ENCODE results near the gene MAD1L1. TPM values are rescaled to one million over a fixed set of nuclear protein-coding genes. Genes with fewer than 3 reads are reported as not detected.

MAD1L1 gene
- total and polyA plus RNA-seq, 7 donors = 11.7 to 17.5 (median 15.6) TPM

- intact Hi-C loops (cut with DNase I) = no loop called here
- ATAC-seq (no peak), DNase-seq (no peak)
- Histone ChIP-seq H3K27me3 (ENCODE audit: insufficient read depth in 3 of 3, low read length in 2 of 3) (no peaks in the 10 kb centered on the region), H3K9me3 (no peaks in the 10 kb centered on the region), H3K27ac (no peak overlapping the region), H3K4me1 (peaks cover 5% of the 10 kb centered on the region), H3K36me3 (ENCODE audit: insufficient read depth in 1 of 2, low read depth in 1 of 2) (no peaks in the 10 kb centered on the region), H3K4me3 (no peak overlapping the region)
- TF ChIP-seq, protein P1, sequence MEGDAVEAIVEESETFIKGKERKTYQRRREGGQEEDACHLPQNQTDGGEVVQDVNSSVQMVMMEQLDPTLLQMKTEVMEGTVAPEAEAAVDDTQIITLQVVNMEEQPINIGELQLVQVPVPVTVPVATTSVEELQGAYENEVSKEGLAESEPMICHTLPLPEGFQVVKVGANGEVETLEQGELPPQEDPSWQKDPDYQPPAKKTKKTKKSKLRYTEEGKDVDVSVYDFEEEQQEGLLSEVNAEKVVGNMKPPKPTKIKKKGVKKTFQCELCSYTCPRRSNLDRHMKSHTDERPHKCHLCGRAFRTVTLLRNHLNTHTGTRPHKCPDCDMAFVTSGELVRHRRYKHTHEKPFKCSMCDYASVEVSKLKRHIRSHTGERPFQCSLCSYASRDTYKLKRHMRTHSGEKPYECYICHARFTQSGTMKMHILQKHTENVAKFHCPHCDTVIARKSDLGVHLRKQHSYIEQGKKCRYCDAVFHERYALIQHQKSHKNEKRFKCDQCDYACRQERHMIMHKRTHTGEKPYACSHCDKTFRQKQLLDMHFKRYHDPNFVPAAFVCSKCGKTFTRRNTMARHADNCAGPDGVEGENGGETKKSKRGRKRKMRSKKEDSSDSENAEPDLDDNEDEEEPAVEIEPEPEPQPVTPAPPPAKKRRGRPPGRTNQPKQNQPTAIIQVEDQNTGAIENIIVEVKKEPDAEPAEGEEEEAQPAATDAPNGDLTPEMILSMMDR (IDR thresholded peaks at IDR 0.05) = no peak
- 83 to 95% (median 90%) methylated on average over 10 of the region's 10 CpGs for WGBS, 3 donors
These were observed 100.9 kb downstream of the MAD1L1 start for GRCh38 chr7:2131800-2132199.

DNA sequence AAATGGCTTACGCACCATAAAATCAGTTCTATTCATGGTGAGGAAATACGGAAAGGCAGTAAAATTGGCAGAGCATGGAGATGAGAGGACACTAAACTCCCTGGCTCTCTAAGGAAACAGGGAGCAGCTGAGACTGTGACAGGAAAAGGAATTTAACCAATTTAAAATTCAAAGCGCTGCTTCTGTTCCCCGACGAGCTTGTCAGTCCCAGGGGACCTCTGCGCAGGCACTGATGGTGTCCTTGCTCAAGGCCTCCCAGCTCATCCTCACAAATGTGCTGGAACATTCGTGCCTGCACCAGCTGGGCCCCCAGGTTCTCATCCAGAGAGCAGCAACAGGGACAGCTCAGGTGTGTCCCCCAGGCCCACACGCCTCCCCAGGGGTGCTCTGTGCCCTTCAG, 101.4 kb downstream of the MAD1L1 start:
- no peaks in the 10 kb centered on the region for H3K36me3 ChIP-seq (ENCODE audit: insufficient read depth in 1 of 2, low read depth in 1 of 2)
- no peaks in the 10 kb centered on the region for H3K27me3 ChIP-seq (ENCODE audit: insufficient read depth in 3 of 3, low read length in 2 of 3)
- H3K9me3 ChIP-seq = no peaks in the 10 kb centered on the region
- intact Hi-C loops (cut with DNase I) = no loop called here
- H3K4me1 ChIP-seq = peaks cover 5% of the 10 kb centered on the region
- no peak overlapping the region for H3K4me3 ChIP-seq
- H3K27ac ChIP-seq = no peak overlapping the region
- ATAC-seq = no peak
- no peak for DNase-seq
- TF ChIP-seq, protein P1 (IDR thresholded peaks at IDR 0.05) = no peak
- WGBS, 3 donors = 68 to 79% (median 75%) methylated on average over 8 of the region's 8 CpGs

- TF ChIP-seq, protein P1 (IDR thresholded peaks at IDR 0.05) = no peak
- DNase-seq (no peak), ATAC-seq (no peak)
- H3K36me3 ChIP-seq (ENCODE audit: insufficient read depth in 1 of 2, low read depth in 1 of 2) = peaks cover 0 to 3% of the 10 kb centered on the region in 2 donors
- no peaks in the 10 kb centered on the region for H3K27me3 ChIP-seq (ENCODE audit: insufficient read depth in 3 of 3, low read length in 2 of 3)
- no peaks in the 10 kb centered on the region for H3K9me3 ChIP-seq
- 93 to 96% (median 94%) methylated on average over 7 of the region's 7 CpGs for WGBS, 3 donors
- no peak overlapping the region for H3K4me3 ChIP-seq
- peaks cover 5% of the 10 kb centered on the region for H3K4me1 ChIP-seq
- no peak overlapping the region for H3K27ac ChIP-seq
- intact Hi-C loops (cut with DNase I) = no loop called here
These were observed 102.7 kb downstream of the MAD1L1 start for GRCh38 chr7:2130096-2130375.

DNA sequence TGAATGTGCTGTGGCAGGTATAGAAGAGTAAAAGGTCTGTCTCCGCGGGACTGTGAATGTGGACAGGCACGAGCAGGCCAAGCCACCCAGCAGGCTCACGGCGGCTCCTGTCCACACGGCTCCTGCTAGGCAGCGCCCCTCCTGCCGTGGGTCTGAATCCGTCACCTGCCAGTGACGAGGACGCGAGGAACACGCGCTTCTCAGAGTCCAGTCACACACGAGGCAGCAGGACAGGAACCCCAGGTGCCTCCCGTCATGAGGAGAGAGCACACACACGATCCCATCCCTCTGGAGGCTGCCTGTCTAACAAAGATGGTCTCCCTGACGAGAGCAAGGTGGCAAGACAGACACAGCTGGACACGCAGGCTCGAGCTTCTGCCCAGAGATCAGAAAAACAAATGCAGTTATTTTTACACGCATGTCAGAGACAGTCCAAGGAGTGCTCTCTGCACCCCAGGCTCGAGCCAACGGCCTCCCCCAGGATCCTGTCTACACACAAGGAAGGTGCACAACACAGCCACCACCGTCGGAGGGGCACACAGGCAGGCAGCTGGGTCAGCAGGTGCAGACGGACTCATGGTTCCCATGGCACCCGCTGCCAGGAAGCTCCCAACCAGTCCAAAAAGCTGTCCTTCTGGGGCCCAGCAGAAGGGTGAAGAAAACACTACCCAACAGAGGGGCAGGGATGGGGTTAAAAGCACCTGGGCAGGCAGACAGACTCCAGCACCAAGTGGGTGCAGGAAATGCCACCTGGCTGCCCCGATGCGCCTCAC, 103.2 kb downstream of the MAD1L1 start:
- 55 to 69% (median 58%) methylated on average over 28 to 29 of the region's 29 CpGs for WGBS, 3 donors

More for the DNA sequence above, 103.2 kb downstream of the MAD1L1 start:
- Histone ChIP-seq H3K4me3 (no peak overlapping the region), H3K27me3 (ENCODE audit: insufficient read depth in 3 of 3, low read length in 2 of 3) (no peaks in the 10 kb centered on the region), H3K36me3 (ENCODE audit: insufficient read depth in 1 of 2, low read depth in 1 of 2) (peaks cover 0 to 3% of the 10 kb centered on the region in 2 donors), H3K4me1 (peaks cover 5% of the 10 kb centered on the region), H3K9me3 (no peaks in the 10 kb centered on the region), H3K27ac (no peak overlapping the region)
- ATAC-seq (peak; percentile 29 to 61 (median 42)), DNase-seq (no peak)
- TF ChIP-seq, protein P1 (IDR thresholded peaks at IDR 0.05) = no peak
- intact Hi-C loops (cut with DNase I) = loop anchor here in 1 of 2 donors (5.0 kb wide), 1 partner anchor 373 kb away; no protein-coding TSS in a partner anchor
